Fibroblast of pulmonary artery (primary cell): ENCODE measurements around the gene CELF4.
A peak's percentile ranks its signal among the peaks of the same experiment; 100 is the strongest.

ENCODE experiments used
- DNase-seq: peaks from one replicate; pipeline ENCODE4 v3.0.0-alpha.2; 2010; ENCODE audit warnings: low read depth
- H3K4me3 ChIP-seq: replicated peaks from 2 replicates; pipeline ENCODE4 v1.5.1; 2011; ENCODE audit warnings: low read depth, mild to moderate bottlenecking, control low read depth, low read length, moderate library complexity
- CTCF ChIP-seq: IDR thresholded peaks from 2 replicates; pipeline ENCODE4 v1.5.1; 2011; ENCODE audit warnings: mild to moderate bottlenecking, control low read depth, low read length, inconsistent platforms; ENCODE audit errors: missing control alignments

The CELF4 gene

GRCh38 chr18:37402735-37403099 lies 162.9 kb downstream of the CELF4 start:
- DNase-seq = no peak
- no peak for TF ChIP-seq CTCF
- no peak overlapping the region for H3K4me3 ChIP-seq

GRCh38 chr18:37400802-37401201 lies 164.8 kb downstream of the CELF4 start:
- no peak for TF ChIP-seq CTCF
- DNase-seq = no peak
- H3K4me3 ChIP-seq = no peak overlapping the region

- no peak for DNase-seq
- no peak for TF ChIP-seq CTCF
- H3K4me3 ChIP-seq = no peak overlapping the region
Measured at GRCh38 chr18:37398248-37398920, 167.2 kb downstream of the CELF4 start.

- H3K4me3 ChIP-seq = no peak overlapping the region
- no peak for TF ChIP-seq CTCF
Measured at GRCh38 chr18:37397814-37398213, 167.8 kb downstream of the CELF4 start.

GRCh38 chr18:37396971-37397720 lies 168.5 kb downstream of the CELF4 start:
- no peak for TF ChIP-seq CTCF
- peak; percentile 36 for DNase-seq

More at GRCh38 chr18:37397814-37398213, 167.8 kb downstream of the CELF4 start:
- DNase-seq = no peak

GRCh38 chr18:37395631-37396030 lies 170.0 kb downstream of the CELF4 start:
- no peak overlapping the region for H3K4me3 ChIP-seq
- no peak for TF ChIP-seq CTCF
- no peak for DNase-seq

More at GRCh38 chr18:37396971-37397720, 168.5 kb downstream of the CELF4 start:
- no peak overlapping the region for H3K4me3 ChIP-seq
